HepG2 (cell line): ENCODE data around the gene FIS1. TPM values are rescaled to one million over a fixed set of nuclear protein-coding genes. Genes with fewer than 3 reads are reported as not detected.
A peak's percentile ranks its signal among the peaks of the same experiment; 100 is the strongest.

Experiments used
- ATAC-seq: fragments of 200-7000 bp; cut with Tn5 transposase; 3 replicates; pipeline ENCODE4 v1.9.1; 2020; ENCODE audit warnings: mild to moderate bottlenecking, moderate library complexity
- BruUV-seq: library from RNA; stranded (reverse); fragments of 400-500 nt; replicated peaks from 2 replicates; lab custom pipeline; 2021; lab: Mats Ljungman, UMichigan
- CTCF ChIA-PET: fragments of 300-600 bp; formaldehyde crosslinking; extraction: SDS; loops from one replicate; lab custom pipeline; 2021; ENCODE audit warnings: low total read pairs, inconsistent platforms, low intra/inter-chr PET ratio; lab: Yijun Ruan, JAX
- POLR2A ChIA-PET: fragments of 350-600 bp; sonication (Branson Sonifier 250); formaldehyde crosslinking; loops from one replicate; lab custom pipeline; 2020; ENCODE audit warnings: antibody characterized with exemption, inconsistent platforms; lab: Yijun Ruan, JAX
- DNase-seq: peaks from one replicate; pipeline ENCODE4 v3.0.0-alpha.2; 2015; ENCODE audit warnings: low spot score
- FAIRE-seq: peaks from 3 replicates; lab custom pipeline; 2011; peaks lifted over from hg19 to GRCh38; lab: Jason Lieb, UNC
- H2AFZ ChIP-seq: one replicate; pipeline ENCODE4 v1.6.1; 2011; ENCODE audit warnings: low read length, inconsistent platforms
- H3K27ac ChIP-seq: fragments of 300-600 bp; 3 replicates; pipeline ENCODE4 v1.8.0; 2011; ENCODE audit warnings: mixed run types, mild to moderate bottlenecking, mixed read lengths, low read length, inconsistent platforms; ENCODE audit not compliant: insufficient read depth; ENCODE audit errors: extremely low read length
- H3K27me3 ChIP-seq, 2 experiments: fragments of 200-600 bp in 1 of 2; 2 replicates in 1 of 2; 3 replicates in 1 of 2; pipeline versions ENCODE4 v1.6.0 to v1.8.0; 2011; ENCODE audit warnings: low read length in 2 of 2, mild to moderate bottlenecking in 2 of 2, moderate library complexity in 2 of 2, inconsistent platforms in 1 of 2; ENCODE audit not compliant: insufficient read depth in 2 of 2, control insufficient read depth in 1 of 2
- H3K36me3 ChIP-seq, 2 experiments: fragments of 200-600 bp in 1 of 2; replicated peaks in 1 of 2; 2 replicates in 1 of 2; 3 replicates in 1 of 2; pipeline versions ENCODE4 v1.5.1 to v1.8.0; 2011; ENCODE audit warnings: low read length in 2 of 2, inconsistent platforms in 1 of 2; ENCODE audit not compliant: insufficient read depth in 2 of 2, control insufficient read depth in 1 of 2
- H3K4me1 ChIP-seq: 2 replicates; pipeline ENCODE4 v1.5.1; 2012; ENCODE audit warnings: low read length, inconsistent platforms; ENCODE audit not compliant: insufficient read depth
- H3K4me2 ChIP-seq: 2 replicates; pipeline ENCODE4 v1.6.0; 2011; ENCODE audit warnings: low read depth, low read length, inconsistent platforms
- H3K4me3 ChIP-seq, 3 experiments: fragments of 200-600 bp in 1 of 3; sonication (generic), shearing (Covaris generic) in 1 of 3; replicated peaks in 1 of 3; 2 replicates each; pipeline ENCODE4 v1.5.1; 2011 to 2016; ENCODE audit warnings: low read length in 3 of 3, inconsistent platforms in 2 of 3, low read depth in 2 of 3, mild to moderate bottlenecking in 2 of 3, control low read depth in 1 of 3, mixed read lengths in 1 of 3; ENCODE audit not compliant: insufficient read depth in 1 of 3
- H3K79me2 ChIP-seq: one replicate; pipeline ENCODE4 v1.6.1; 2011; ENCODE audit warnings: low read length, inconsistent platforms; ENCODE audit not compliant: insufficient read depth
- H3K9ac ChIP-seq: 2 replicates; pipeline ENCODE4 v1.6.0; 2011; ENCODE audit warnings: mild to moderate bottlenecking, low read depth, low read length, inconsistent platforms; ENCODE audit not compliant: insufficient read depth
- H3K9me3 ChIP-seq: 2 replicates; pipeline ENCODE4 v1.5.1; 2012; ENCODE audit warnings: mild to moderate bottlenecking, low read length
- H4K20me1 ChIP-seq: 2 replicates; pipeline ENCODE4 v1.6.0; 2011; ENCODE audit warnings: inconsistent platforms, mild to moderate bottlenecking, low read length, moderate library complexity; ENCODE audit not compliant: insufficient read depth
- AGO1 ChIP-seq: fragments of 200-400 bp; formaldehyde crosslinking; IDR thresholded peaks from 2 replicates; pipeline ENCODE4 v1.6.1; 2017; ENCODE audit warnings: mild to moderate bottlenecking, low read depth, low read length, moderate library complexity; ENCODE audit not compliant: poor library complexity, severe bottlenecking
- AGO2 ChIP-seq: fragments of 200-400 bp; formaldehyde crosslinking; optimal IDR thresholded peaks from 2 replicates; pipeline ENCODE3; 2017; ENCODE audit warnings: mild to moderate bottlenecking, low read depth, low read length, moderate library complexity
- RBFOX2 ChIP-seq: fragments of 200-400 bp; formaldehyde crosslinking; IDR thresholded peaks from 2 replicates; pipeline ENCODE4 v1.6.1; 2017; ENCODE audit warnings: low read depth, mild to moderate bottlenecking, low read length
- ZNF142 ChIP-seq: sonication (generic); formaldehyde crosslinking; IDR thresholded peaks from 2 replicates; pipeline ENCODE4 v1.4.0; 2020; ENCODE audit warnings: missing genetic modification reagents
- WGBS: methylation state at CpG from one replicate; pipeline ENCODE4 v1.1.6; 2017; ENCODE audit warnings: low lambda C conversion rate; 5-methylcytosine and 5-hydroxymethylcytosine counted together
- in situ Hi-C: cut with HindIII; loops from 2 replicates; pipeline ENCODE4 v1.10.0; 2017; ENCODE audit warnings: low pct_unique_long_range_greater_than_20kb; ENCODE audit not compliant: extremely low pct_ligation_motif_present
- intact Hi-C: fragments of 100-400 bp; cut with micrococcal nuclease; formaldehyde crosslinking; loops from one replicate; pipeline ENCODE4 v1.10.0; 2022; ENCODE audit not compliant: unreplicated experiment
- polyA plus RNA-seq, 8 experiments: library from polyadenylated mRNA; depleted of rRNA in 3 of 8; stranded (reverse) in 7 of 8; unstranded in 1 of 8; fragments of >200 nt; fragmentation: Illumina TruSeq in 4 of 8; extraction: Trizol in 4 of 8; gene quantifications; 2 replicates each; pipeline versions ENCODE4 v1.2.1 to v1.2.3, GENCODE V29; 2011 to 2016; ENCODE audit warnings: low read depth in 4 of 8, missing spikeins in 1 of 8, mixed read lengths in 1 of 8; ENCODE audit not compliant: insufficient read depth in 1 of 8
- total RNA-seq, 5 experiments: library from RNA; depleted of rRNA; stranded (reverse); fragments of >200 nt; fragmentation: Illumina TruSeq; extraction: Trizol; gene quantifications; 2 replicates each; pipeline ENCODE4 v1.2.3, GENCODE V29; 2016; ENCODE audit warnings: low read depth in 1 of 5

Gene FIS1
- total and polyA plus RNA-seq, 2 of the 13 experiments (the other 11 are each of a cell fraction or from before 2014, with no cell fraction given), result 97.5 to 101 TPM

DNA sequence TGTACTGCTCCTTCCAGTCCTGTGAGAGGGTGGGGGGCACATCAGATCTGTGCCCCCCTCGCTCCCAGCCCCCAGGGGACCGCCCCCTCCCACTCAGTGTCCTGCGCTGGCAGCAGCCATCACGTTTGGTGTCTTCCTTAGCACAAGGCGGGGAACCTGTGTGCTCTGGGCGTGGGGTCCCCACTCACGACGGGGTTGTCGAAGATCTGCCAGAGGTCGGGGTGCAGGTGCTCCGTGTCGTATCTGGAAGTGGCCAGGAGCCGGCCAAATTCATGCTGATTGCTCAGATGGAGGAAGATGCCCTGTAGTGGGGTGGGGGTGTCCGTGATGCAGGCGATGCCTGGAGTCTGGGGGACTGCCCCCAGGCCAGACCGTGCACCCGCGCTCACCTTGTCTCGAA lies 34.7 kb downstream of the FIS1 start:
- no peak for ATAC-seq
- Histone ChIP-seq H3K36me3 (peaks cover 16 to 30% of the 10 kb centered on the region in 2 experiments; a peak in 4 of 5 replicates), H2AFZ (no peak overlapping the region), H3K4me2 (no peak overlapping the region), H3K9ac (no peak overlapping the region), H4K20me1 (no peaks in the 10 kb centered on the region), H3K9me3 (no peaks in the 10 kb centered on the region), H3K4me1 (peaks cover 5% of the 10 kb centered on the region; the same call in 1 of the 2 replicates), H3K79me2 (no peaks in the 10 kb centered on the region), H3K27me3 (no peaks in the 10 kb centered on the region), H3K4me3 (no peak overlapping the region), H3K27ac (no peak overlapping the region)
- CTCF ChIA-PET, result no interaction called here
- FAIRE-seq, result no peak
- intact Hi-C loops (no loop called here), in situ Hi-C loops (no loop called here)
- 95% methylated on average over 12 of the region's 19 CpGs for WGBS
- POLR2A ChIA-PET, result interaction anchor here (11.2 kb wide), 1 partner anchor 6 kb away, joined by 202 read pairs; the partner anchor contains the start of gene MOGAT3
- no TSS peak for BruUV-seq
- TF ChIP-seq ZNF142 (no peak), AGO1 (peak; percentile 86), AGO2 (peak; percentile 71), RBFOX2 (0 out of 2 replicates have a peak, but pooled peaks have one; percentile 39)
- DNase-seq, result no peak
